Peyer's patch (tissue), 4 donors: ENCODE data around the gene AKT3.

Experiments
- POLR2A ChIP-seq, 2 donors: fragments of 450-650 bp; IDR thresholded peaks; one replicate each; pipeline ENCODE4 v1.5.1; 2017; ENCODE audit warnings: antibody characterized with exemption in 2 of 2, mild to moderate bottlenecking in 2 of 2, moderate library complexity in 2 of 2
- TF ChIP-seq, protein P1 (sequence below), 6 experiments: fragments of 450-650 bp in 4 of 6; fragments of 200-600 bp in 2 of 6; sonication (generic) in 1 of 6; IDR thresholded peaks; one replicate each; pipeline ENCODE4 v1.5.1; 2017 to 2019; ENCODE audit warnings: antibody characterized with exemption in 6 of 6, mild to moderate bottlenecking in 3 of 6, moderate library complexity in 1 of 6

DNA sequence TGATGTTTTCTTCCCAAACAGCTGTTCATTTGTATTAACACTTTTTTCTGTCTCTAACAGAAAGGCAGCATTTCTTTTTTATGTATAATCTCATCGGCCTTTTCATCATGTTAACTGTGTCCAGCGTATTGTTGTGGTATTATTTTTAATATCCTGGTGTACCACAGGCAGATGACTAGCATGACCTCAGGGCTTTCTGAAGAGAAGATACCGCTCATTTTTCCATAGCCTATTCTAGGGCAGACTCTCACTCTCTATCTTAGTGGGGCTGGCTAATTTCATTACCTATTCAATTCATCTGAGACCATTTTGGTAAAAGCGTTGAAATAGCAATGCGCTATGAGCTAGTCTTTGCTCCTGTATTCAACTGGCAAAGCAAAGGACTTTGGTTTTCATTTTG, 384.3 kb downstream of the AKT3 start:
- TF ChIP-seq, protein P1, sequence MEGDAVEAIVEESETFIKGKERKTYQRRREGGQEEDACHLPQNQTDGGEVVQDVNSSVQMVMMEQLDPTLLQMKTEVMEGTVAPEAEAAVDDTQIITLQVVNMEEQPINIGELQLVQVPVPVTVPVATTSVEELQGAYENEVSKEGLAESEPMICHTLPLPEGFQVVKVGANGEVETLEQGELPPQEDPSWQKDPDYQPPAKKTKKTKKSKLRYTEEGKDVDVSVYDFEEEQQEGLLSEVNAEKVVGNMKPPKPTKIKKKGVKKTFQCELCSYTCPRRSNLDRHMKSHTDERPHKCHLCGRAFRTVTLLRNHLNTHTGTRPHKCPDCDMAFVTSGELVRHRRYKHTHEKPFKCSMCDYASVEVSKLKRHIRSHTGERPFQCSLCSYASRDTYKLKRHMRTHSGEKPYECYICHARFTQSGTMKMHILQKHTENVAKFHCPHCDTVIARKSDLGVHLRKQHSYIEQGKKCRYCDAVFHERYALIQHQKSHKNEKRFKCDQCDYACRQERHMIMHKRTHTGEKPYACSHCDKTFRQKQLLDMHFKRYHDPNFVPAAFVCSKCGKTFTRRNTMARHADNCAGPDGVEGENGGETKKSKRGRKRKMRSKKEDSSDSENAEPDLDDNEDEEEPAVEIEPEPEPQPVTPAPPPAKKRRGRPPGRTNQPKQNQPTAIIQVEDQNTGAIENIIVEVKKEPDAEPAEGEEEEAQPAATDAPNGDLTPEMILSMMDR (IDR thresholded peaks at IDR 0.05), result no peak
- no peak for TF ChIP-seq POLR2A (IDR thresholded peaks at IDR 0.05)
